CD4-positive, alpha-beta T cell treated with Interleukin-4 for 1 hour (primary cell): ENCODE measurements around the gene PLD6.
A peak's percentile ranks its signal among the peaks of the same experiment; 100 is the strongest.
"Not testable (repeated sequence)": the region's sequence is repeated elsewhere in the genome, so short reads cannot be mapped to it uniquely, and the experiment has no call there.

Experiments used
- DNase-seq, 2 donors: peaks; one replicate each; pipeline ENCODE4 v3.0.0-alpha.2; 2020 to 2022

PLD6 gene

DNA sequence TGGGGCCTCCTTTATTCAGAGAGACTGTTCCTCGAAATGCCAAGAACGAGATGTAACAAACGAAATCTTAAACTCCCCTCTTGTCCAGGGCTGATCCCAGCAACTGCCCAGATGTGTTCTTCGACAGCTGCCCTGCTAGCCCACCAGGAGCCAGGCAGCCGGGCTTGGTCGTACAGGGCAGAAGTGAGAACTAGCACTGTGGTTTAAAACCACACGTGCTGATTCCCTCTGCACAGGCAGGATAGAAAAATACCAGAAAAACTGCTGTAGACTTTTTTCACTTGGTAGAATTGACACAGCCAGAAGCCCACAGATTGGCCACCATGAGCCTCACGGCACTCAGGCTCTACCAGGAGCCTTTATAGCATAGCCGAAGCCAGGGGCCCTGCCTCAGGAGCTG is 33.1 kb downstream of the PLD6 start:
- DNase-seq: no peak

DNA sequence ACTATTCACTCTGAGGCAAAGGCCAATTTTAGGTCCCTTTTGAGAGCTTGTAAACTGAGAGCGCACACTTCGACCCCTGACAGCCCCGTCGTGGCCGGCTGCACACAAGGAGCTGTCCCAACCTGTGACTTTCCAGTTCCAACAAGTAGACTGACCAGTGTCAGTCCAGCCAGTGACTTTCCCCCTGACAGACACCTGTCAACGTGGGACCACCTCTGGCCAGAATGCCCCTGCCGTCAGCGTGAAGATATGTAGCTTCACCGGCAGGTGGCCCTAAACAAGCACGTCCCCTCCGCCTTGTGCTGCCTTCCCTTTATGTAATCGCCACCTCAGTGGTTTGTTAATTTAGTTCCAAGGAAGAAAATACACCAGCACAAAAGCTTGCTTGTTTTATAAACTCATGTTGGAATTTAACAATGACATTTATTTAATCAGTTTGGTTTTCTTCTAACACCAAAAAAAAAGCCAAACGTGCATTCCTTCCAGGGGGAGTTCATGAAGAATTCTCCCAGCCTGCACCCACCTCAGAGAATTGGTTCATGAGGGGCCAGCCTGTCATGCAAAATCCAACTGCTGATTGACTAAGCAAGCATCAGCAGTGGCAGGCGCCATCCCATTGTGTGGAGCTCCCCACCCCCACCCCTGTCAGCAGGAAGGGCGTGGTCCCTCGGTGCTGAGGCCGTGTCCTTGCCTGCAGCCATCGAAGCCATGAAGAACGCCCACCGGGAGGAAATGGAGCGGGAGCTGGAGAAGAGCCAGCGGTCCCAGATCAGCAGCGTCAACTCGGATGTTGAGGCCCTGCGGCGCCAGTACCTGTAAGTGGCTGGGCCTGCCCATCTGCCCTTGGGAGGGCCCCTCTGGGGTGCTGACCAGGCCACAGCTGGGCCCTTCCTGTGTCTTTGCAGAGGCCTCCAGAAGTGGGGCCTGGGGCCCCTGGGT is 33.9 kb downstream of the PLD6 start:
- DNase-seq: no peak

DNA sequence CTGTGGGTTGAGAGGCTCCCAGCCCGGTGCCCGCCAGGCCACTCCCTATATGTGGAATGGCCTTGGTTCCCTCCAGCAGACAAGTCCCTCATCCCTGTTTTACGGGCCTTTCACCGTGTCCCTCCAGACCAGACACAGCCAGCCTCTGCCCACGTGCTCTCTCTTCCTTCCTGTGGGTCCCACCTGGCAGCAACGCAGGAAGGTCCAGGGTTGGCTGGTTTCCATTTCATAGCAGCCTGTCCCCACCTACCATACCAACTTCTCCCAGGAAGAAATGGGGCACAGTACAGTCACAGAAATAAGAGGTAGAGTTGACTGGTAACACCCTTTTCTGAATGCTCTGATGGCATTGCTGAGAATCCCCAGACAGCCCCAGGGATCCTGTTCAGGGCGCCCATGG is 34.9 kb downstream of the PLD6 start:
- no peak for DNase-seq

DNA sequence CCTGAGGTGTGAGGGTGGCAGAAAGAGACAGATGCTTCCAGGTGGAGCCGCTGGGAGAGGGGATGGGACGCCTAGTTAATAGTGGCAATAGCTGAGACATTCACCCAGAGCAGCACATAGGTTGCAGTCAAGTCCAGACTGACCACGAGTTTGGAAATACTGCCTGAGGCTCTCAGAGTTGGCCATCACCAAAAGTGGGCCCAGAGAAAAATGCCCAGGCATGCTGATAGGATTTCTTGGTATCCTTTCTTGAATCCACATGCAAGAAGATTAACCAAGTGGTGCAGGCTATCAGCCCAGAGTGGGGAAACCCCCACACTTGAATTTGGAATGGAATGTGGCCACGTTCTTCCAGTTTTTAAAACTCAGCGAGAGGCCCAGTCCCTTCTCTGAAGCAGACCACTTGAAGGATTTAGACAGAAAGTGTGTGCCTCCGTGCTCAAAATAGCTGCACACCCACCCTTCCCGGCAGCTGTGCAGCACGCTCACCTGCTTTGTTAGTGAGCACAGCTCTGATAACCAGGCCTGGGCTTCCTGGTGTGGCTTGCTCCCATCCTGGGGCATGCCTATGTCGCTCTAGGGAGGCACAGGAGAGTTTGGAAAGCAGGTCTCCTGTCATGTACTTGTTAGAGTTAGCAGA is 35.7 kb downstream of the PLD6 start:
- DNase-seq: no peak

DNA sequence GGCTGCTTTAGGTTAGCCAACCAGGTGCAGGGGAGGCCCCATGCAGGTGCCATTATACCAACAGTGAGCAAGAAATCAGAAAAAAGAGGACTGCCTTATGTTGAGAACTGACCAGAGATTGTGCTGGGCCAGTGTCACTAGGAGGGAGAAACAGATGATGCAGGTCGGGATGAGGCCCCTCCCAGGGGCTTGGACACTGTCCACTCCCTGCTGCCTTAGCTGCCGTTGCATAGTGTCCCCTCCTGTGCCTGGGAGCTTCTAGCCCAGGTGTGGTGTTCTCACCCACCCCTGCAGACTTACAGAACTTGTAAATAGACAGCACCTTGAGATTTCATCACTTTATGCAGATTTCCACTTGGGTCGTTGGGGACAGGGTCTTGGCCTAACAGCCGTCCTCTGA is 36.7 kb downstream of the PLD6 start:
- no peak for DNase-seq

DNA sequence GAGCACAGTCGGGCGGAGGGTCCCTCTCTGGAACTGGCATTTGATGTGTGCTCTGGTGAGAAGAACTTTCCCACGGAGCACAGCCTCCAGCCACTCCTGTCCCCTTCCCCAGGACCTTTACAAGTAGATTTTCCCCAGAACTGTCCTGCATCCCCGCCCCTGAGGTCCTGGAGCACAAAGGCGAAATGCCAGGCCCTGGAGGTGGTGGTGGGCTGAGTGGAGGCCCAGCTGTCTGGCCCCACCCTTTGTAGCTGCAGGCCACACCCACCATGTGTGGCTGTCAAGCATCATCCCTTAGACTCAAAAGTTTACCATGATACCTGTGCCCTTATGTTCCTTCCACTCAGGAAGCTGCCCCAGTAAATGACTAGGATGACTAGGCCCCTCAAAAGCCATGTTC is 37.7 kb downstream of the PLD6 start:
- DNase-seq: no peak

- DNase-seq: no peak
These were observed 38.1 kb downstream of the PLD6 start for GRCh38 chr17:17167986-17168385.

DNA sequence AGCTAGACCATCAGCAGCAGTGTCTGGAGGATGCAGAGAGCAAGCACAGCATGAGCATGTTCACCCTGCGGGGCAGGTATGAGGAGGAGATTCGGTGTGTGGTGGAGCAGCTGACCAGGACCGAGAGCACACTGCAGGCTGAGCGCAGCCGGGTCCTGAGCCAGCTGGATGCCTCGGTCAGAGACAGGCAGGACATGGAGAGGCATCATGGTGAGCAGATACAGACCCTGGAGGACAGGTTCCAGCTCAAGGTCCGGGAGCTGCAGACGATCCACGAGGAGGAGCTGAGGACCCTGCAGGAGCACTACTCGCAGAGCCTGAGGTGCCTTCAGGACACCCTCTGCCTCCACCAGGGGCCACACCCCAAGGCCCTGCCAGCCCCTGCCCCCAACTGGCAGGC is 38.8 kb downstream of the PLD6 start:
- DNase-seq: no peak

GRCh38 chr17:17166446-17166845 is 39.7 kb downstream of the PLD6 start:
- no peak for DNase-seq

- no peak for DNase-seq
These were observed 40.3 kb downstream of the PLD6 start for GRCh38 chr17:17165666-17166308.

GRCh38 chr17:17164676-17165075 is 41.5 kb downstream of the PLD6 start:
- DNase-seq: no peak

DNA sequence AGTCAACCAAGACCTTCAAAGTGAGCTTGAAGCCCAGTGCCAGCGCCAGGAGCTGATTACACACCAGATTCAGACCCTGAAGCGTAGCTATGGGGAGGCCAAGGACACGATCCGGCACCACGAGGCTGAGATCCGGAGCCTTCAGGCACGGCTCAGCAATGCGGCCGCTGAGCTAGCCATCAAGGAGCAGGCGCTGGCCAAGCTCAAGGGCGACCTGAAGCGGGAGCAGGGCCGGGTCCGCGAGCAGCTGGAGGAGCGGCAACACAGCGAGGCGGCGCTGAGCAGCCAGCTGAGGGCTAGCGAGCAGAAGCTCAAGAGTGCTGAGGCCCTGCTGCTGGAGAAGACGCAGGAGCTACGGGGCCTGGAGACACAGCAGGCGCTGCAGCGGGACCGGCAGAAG is 42.0 kb downstream of the PLD6 start:
- no peak for DNase-seq

DNA sequence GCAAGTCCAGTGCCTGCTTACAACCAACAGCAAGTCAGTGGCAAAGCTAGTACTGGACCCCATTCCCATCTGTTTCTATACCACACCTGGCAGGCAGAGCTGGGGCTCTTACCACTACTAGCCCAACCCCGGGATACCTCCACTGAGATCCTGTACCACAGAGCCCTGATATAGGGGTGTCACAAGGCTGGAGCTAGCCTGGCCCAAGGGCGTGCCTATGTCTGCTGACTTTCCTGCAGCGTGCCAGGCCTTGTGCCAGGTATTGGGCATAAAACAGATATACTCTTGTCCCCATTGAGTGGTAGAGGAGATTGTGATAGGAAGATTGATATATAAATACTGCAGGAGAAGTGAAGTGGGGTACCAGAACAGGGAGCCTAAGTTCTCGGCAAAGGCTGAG is 44.4 kb downstream of the PLD6 start:
- no peak for DNase-seq

- no peak for DNase-seq
These were observed 45.0 kb downstream of the PLD6 start for GRCh38 chr17:17161121-17161520.

GRCh38 chr17:17159571-17159970 is 46.6 kb downstream of the PLD6 start:
- no peak for DNase-seq

DNA sequence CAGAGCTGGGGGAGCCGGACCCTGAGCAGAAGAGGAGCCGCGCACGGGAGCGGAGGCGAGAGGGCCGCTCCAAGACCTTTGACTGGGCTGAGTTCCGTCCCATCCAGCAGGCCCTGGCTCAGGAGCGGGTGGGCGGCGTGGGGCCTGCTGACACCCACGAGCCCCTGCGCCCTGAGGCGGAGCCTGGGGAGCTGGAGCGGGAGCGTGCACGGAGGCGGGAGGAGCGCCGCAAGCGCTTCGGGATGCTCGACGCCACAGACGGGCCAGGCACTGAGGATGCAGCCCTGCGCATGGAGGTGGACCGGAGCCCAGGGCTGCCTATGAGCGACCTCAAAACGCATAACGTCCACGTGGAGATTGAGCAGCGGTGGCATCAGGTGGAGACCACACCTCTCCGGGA is 47.6 kb downstream of the PLD6 start:
- not testable (repeated sequence) for DNase-seq

DNA sequence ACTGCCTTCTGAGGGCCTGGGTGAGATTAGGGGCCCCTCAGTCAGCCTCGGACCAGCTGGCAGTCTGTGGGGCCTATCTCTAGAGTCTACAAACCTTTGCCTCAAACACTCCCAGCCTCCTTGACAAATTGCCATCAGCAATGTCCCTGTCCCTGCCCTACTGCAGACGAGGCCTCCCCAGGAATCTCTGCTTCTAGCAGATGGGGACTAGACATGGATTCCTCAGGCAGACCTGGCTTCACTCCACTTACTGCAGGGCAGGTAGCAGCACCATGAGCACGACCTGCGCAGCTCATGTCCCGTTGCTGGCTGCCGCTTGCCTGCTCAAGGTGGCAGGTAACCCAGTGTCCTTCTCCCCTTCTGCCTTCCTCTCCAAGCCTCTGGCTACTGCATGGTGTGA is 49.1 kb downstream of the PLD6 start:
- DNase-seq: no peak

DNA sequence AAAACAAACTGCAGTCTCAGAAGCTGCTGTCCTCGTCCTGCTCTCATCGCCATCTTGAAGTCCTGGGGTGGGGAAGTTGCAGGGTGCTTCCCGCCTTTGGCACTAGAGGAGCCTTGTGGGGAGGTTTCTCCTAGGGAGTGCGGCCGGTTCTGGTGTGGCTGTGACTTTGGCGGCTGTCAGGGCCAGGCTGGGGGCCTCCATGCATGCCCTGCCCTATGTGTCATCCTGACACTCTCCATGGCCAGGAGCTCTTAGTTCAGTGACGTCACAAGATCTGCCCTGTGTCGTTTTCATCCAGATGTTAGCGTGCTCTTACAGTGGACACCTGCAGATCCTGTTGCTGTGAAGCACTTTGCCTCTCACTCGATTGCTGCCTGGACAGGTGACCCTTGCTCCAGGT is 49.6 kb downstream of the PLD6 start:
- DNase-seq: no peak

GRCh38 chr17:17156107-17156506 is 50.0 kb downstream of the PLD6 start:
- DNase-seq: no peak

- peak in 1 of 2 donors; percentile 27 for DNase-seq
These were observed 50.6 kb downstream of the PLD6 start for GRCh38 chr17:17155568-17155967.

- DNase-seq: peak in 1 of 2 donors; percentile 25
These were observed 51.2 kb downstream of the PLD6 start for GRCh38 chr17:17154981-17155380.

- no peak for DNase-seq
These were observed 51.6 kb downstream of the PLD6 start for GRCh38 chr17:17154556-17154955.

- no peak for DNase-seq
These were observed 52.4 kb downstream of the PLD6 start for GRCh38 chr17:17153709-17154108.

- DNase-seq: no peak
These were observed 53.1 kb downstream of the PLD6 start for GRCh38 chr17:17153071-17153470.
